ENCODE data around the gene ABCA2.

The ABCA2 gene, protein sequence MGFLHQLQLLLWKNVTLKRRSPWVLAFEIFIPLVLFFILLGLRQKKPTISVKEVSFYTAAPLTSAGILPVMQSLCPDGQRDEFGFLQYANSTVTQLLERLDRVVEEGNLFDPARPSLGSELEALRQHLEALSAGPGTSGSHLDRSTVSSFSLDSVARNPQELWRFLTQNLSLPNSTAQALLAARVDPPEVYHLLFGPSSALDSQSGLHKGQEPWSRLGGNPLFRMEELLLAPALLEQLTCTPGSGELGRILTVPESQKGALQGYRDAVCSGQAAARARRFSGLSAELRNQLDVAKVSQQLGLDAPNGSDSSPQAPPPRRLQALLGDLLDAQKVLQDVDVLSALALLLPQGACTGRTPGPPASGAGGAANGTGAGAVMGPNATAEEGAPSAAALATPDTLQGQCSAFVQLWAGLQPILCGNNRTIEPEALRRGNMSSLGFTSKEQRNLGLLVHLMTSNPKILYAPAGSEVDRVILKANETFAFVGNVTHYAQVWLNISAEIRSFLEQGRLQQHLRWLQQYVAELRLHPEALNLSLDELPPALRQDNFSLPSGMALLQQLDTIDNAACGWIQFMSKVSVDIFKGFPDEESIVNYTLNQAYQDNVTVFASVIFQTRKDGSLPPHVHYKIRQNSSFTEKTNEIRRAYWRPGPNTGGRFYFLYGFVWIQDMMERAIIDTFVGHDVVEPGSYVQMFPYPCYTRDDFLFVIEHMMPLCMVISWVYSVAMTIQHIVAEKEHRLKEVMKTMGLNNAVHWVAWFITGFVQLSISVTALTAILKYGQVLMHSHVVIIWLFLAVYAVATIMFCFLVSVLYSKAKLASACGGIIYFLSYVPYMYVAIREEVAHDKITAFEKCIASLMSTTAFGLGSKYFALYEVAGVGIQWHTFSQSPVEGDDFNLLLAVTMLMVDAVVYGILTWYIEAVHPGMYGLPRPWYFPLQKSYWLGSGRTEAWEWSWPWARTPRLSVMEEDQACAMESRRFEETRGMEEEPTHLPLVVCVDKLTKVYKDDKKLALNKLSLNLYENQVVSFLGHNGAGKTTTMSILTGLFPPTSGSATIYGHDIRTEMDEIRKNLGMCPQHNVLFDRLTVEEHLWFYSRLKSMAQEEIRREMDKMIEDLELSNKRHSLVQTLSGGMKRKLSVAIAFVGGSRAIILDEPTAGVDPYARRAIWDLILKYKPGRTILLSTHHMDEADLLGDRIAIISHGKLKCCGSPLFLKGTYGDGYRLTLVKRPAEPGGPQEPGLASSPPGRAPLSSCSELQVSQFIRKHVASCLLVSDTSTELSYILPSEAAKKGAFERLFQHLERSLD (N-terminal part only)

DNA sequence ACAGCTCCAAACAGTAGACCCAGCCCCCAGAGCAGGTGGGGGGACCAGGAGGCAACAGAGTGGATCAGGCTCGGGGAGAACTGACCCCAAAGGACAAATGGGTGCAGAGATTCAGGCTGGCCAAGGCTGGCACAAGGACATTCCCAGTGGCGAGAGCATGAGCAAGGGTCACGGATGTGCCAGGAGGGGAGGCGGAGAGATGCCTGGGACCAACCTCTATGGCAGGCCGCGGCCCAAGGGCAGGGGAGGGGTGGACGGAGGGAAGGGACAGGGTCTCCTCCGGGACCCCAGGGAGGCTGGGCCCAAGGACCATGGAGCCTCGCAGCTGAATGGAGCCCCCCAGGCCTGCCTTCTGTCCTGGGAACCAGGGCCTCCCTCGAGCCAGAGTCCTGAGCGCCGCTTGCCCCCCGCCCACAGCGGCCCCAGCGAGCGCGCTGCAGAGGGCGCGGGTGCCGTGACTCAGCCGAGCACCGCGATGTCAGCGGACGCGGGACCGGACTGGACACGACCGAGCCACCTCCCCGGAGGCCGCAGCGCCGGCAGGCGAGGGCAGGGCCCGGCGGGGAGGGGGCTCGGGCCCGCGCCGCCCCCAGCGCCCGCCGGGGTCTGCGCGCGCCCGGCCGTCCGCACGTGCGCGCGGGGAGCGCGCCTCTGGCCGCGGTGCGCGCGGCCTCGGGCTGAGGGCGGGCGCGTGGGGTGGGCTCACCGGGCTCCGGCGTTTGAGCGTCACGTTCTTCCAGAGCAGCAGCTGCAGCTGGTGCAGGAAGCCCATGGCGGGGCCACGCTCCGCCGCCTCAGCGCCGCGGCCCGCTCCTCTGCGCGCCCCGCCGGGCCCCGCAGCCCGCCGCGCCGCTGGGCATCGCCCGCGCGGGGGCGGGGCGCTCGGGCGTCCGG is at the start of gene ABCA2:
TSS of gene ABCA2 (minus strand) at position 869 of the 894 bp plus-strand sequence. CDS start at position 772, 97 bp downstream.
- no peak for ATAC-seq
- Mint-ChIP-seq H3K4me3 (peak within 1 kb of the TSS; percentile 83), H3K36me3 (no peaks in the 10 kb centered on the region), H3K27me3 (no peaks in the 10 kb centered on the region), H3K9me3 (no peaks in the 10 kb centered on the region), H3K4me1 (peaks cover 60% of the 10 kb centered on the region), H3K27ac (peak within 1 kb of the TSS; percentile 92)

DNA sequence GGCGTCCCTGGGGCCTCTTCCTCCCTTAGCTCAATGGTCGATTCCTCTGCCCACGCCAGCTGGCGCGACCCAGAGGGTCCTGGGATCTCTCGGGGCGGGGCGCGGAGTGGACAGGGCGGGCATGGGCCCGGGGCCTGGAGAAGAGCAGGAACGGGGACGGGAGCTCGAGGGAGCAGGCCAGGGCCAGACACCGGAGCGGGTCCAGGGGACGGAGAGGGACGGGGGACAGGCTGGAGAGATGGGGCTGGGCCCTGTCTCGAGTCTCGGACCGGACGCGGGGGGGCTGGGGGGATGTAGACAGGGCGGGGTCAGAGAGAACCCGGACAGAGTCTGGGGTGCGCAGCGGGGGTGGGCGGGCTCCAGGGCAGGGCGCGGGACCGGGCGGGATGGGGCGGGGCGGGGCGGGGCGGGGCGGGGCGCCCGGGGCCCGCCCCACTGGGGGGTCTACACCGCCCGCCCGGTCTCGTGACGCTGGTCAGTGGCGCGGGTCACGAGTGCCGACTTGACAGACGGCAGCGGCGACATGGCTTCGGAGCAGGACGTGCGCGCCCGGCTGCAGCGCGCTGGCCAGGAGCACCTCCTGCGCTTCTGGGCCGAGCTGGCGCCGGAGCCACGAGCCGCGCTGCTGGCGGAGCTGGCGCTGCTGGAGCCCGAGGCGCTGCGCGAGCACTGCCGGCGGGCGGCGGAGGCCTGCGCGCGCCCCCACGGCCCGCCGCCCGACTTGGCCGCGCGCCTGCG is 49.1 kb upstream of the ABCA2 start, which contains the start of gene UAP1L1:
TSS of gene UAP1L1 (plus strand) at position 508 of the 738 bp plus-strand sequence. CDS start at position 524, 16 bp downstream.
- ATAC-seq = peak; percentile 78
- Mint-ChIP-seq H3K9me3 (no peaks in the 10 kb centered on the region), H3K27ac (peak within 1 kb of the TSS; percentile 68), H3K4me3 (peak within 1 kb of the TSS; percentile 80), H3K36me3 (peaks cover 12% of the 10 kb centered on the region), H3K27me3 (no peaks in the 10 kb centered on the region), H3K4me1 (peaks cover 30% of the 10 kb centered on the region)

DNA sequence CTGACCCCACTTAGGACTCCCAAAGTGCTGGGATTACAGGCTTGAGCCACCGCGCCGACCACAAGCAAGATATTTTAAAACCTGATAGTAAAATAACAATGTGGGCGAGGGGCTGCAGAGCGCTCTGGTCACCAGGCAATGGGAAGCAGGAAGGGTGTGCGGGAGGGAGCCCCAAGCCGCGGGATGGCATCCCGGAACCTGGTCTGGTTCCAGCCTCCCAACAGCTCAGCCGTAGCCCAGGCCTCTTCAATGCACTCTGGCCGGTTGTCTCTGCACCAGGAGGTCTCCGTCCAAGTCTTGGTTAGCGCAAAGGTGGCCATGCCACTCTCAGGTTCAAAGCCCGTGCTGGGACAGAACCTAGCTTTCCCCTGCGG is 48.6 kb upstream of the ABCA2 start:
- no peaks in the 10 kb centered on the region for H3K27me3 Mint-ChIP-seq
- no peak for ATAC-seq
- peaks cover 30% of the 10 kb centered on the region for H3K4me1 Mint-ChIP-seq
- peak overlapping the region; percentile 71 for H3K4me3 Mint-ChIP-seq
- peak overlapping the region; percentile 54 for H3K27ac Mint-ChIP-seq
- H3K9me3 Mint-ChIP-seq = no peaks in the 10 kb centered on the region
- H3K36me3 Mint-ChIP-seq = peaks cover 8% of the 10 kb centered on the region

DNA sequence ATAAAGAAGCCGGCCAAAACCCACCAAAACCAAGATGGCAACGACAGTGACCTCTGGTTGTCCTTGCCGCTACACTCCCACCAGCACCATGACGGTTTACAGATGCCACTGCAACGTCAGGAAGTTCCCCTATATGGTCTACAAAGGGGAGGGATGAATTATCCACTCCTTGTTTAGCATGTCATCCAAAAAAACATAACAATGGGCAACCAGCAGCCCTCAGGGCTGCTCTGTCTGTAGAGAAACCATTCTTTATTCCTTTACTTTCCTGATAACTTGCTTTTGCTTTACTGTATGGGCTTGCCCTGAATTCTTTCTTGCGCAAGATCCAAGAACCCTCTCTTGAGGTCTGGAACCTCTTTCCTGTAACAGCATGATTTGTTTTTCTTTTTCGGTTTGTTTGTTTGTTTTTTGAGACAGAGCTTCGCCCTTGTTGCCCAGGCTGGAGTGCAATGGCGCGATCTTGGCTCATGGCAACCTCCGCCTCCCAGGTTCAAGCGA is 47.3 kb upstream of the ABCA2 start:
- Mint-ChIP-seq H3K4me3 (no peak overlapping the region), H3K27ac (peak overlapping the region; percentile 35), H3K27me3 (no peaks in the 10 kb centered on the region), H3K36me3 (peaks cover 5% of the 10 kb centered on the region), H3K4me1 (peaks cover 40% of the 10 kb centered on the region), H3K9me3 (no peaks in the 10 kb centered on the region)
- no peak for ATAC-seq

DNA sequence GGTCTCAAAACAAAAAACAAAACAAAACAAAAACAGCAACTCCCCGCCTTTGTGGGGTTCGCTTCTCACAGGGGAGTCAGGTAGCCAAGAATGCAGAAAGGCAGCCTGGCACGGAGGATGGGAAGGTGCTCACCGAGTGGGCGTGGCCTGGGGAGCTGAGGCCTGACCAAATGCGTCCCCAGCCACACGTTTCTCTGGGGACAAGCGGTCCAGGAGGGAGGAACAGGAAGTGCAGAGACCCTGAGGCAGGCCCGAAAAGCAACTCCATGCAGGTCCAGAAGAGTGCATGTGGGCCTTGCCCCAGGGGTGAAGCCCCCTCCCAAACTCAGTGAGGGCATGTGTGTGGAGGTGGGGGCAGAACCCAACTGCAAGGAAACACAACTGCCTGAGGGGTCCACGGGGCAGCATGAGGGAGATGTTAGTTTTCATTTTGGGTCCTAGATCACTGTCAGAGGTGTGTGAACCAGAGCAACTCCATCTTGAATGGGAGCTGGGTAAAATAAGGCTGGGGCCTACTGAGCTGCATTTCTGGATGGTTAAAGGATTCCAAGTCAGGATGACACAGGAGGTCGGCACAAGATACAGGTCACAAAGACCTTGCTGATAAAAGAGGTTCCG is 46.7 kb upstream of the ABCA2 start:
- no peaks in the 10 kb centered on the region for H3K9me3 Mint-ChIP-seq
- no peak for ATAC-seq
- peak overlapping the region; percentile 35 for H3K27ac Mint-ChIP-seq
- H3K4me3 Mint-ChIP-seq = peak overlapping the region; percentile 1
- H3K27me3 Mint-ChIP-seq = no peaks in the 10 kb centered on the region
- peaks cover 40% of the 10 kb centered on the region for H3K4me1 Mint-ChIP-seq
- peaks cover 2% of the 10 kb centered on the region for H3K36me3 Mint-ChIP-seq

DNA sequence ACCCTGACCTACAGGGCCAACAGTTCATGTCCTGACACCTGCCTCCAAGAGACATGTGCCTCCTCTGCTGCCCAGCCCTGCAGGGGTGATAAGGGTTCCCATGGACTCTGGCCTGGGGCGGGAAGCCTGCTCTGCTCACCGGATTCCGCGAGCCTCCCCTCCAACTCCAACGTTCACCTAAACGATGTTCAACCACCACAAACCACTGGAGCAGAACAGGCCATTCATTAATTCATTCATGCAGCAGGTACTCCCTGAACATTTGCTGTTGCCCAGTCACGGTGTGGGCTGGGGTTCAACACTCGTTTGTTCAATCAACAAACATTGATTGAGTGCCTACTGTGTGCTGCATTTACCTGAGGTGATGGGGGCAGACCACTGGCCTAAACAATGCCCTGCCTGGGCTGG is 46.0 kb upstream of the ABCA2 start:
- Mint-ChIP-seq H3K27me3 (no peaks in the 10 kb centered on the region), H3K27ac (no peak overlapping the region), H3K9me3 (no peaks in the 10 kb centered on the region), H3K36me3 (no peaks in the 10 kb centered on the region), H3K4me1 (peaks cover 40% of the 10 kb centered on the region), H3K4me3 (no peak overlapping the region)
- no peak for ATAC-seq

DNA sequence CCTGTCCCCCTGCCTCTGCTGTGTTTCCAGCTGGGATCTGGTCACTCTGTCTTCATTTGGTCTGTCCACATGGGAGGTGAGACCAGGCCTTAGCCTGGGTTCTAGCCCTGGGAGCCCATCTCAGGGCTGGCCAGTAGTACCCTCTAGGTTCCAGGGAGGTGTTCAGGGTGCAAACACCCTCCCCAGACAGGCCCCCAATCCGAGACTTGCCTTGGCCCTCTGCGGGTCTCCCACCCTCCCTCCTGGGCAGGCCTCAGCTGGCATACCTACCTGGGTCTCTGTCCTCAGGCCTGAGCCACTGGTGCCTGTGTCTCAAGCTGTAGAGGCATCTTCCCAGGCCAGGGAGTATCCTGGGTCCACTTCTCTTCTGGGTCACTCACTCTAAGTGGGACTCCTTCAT is 43.2 kb upstream of the ABCA2 start:
- no peaks in the 10 kb centered on the region for H3K36me3 Mint-ChIP-seq
- H3K4me3 Mint-ChIP-seq = peak overlapping the region; percentile 84
- H3K9me3 Mint-ChIP-seq = no peaks in the 10 kb centered on the region
- no peaks in the 10 kb centered on the region for H3K27me3 Mint-ChIP-seq
- H3K27ac Mint-ChIP-seq = peak overlapping the region; percentile 73
- peaks cover 35% of the 10 kb centered on the region for H3K4me1 Mint-ChIP-seq
- ATAC-seq = no peak

DNA sequence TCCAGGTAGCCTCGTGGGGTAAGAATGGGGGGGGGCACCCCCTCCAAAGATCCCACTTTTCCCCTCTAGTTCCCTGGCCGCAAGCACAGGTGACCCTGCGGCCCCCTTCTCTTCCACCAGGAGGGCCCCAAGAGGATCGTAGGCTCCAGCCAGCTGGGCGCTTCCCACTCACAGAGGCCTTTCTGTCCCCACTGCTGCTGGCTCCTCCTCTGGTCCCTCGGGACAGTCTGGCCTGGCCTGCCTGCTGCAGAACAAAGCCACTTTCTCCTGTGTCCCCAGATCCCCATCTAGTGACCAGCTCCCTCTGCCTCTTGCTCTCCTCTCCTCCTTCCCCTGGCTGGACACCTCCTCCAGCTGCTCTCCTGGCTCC is 42.9 kb upstream of the ABCA2 start:
- H3K36me3 Mint-ChIP-seq = no peaks in the 10 kb centered on the region
- H3K4me1 Mint-ChIP-seq = peaks cover 35% of the 10 kb centered on the region
- no peaks in the 10 kb centered on the region for H3K27me3 Mint-ChIP-seq
- peak overlapping the region; percentile 73 for H3K27ac Mint-ChIP-seq
- peak; percentile 4 for ATAC-seq
- peak overlapping the region; percentile 84 for H3K4me3 Mint-ChIP-seq
- no peaks in the 10 kb centered on the region for H3K9me3 Mint-ChIP-seq

DNA sequence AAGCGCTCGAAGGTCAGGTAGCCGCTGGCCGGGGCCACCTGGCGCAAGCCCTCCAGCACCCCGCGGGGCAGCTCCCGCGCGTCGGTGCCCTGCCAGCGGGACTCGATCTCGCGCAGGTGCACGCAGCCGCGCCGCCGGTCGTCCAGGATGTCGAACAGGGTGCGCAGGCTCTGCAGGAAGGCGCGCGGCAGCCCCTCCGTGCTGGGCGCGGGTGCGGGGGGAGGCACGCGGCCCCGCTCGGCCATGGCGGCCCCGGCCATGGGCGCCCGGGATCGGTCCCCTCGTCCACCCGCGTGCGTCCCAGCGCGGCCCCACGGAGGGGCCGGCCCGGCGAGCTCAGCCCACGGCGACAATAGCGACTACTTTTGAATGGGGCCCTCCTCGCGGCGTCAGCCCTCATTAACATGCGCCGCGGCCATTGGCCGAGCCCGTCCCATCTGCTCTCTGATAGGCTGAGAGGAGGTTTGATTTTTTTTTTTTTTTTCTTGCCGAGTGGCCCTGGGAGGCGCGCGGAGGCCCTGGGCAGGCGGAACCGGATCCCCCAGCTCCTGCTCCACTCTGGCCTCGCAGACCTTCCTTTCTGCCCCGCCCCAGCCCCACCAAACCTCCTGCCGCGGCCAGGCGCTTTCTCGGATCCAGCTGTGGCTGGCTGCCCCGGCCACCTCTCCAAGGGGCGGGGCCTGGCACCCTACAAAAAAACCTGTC is 42.3 kb upstream of the ABCA2 start, which contains the start of gene SAPCD2:
TSS of gene SAPCD2 (minus strand) at position 357 of the 705 bp plus-strand sequence. CDS start at position 260, 97 bp downstream.
- Mint-ChIP-seq H3K27ac (peak within 1 kb of the TSS; percentile 73), H3K4me3 (peak within 1 kb of the TSS; percentile 84), H3K4me1 (peaks cover 35% of the 10 kb centered on the region), H3K27me3 (no peaks in the 10 kb centered on the region), H3K36me3 (no peaks in the 10 kb centered on the region), H3K9me3 (no peaks in the 10 kb centered on the region)
- peak; percentile 95 for ATAC-seq

DNA sequence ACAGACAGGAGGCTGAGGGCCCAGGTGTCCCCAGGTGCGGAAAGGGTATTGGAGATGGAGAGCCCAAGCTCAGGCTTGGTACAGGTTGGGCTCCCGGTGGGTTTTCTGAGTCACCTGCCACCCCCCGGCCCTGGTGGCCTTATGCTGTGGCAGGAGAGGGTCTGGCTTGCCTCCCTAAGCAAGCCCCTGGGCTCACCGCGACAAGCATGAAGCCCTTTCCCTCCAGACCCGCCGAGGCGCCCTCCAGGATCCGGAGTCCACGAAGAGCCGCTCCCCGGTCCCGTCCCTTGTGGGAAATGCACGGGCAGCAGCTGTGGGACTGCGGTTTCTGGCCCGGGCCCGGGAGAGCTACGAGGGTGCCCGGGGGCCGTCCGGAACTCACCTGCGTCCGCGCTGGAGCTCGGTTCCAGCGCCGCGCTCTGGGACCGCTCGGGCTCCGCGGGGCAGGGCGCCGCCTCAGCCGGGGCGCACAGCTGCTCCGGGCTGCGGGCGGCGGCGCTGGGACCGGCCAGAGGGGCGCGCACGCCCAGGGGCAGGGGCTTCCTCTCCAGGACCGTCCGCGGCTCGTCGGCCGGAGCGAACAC is 41.6 kb upstream of the ABCA2 start:
- no peak overlapping the region for H3K27ac Mint-ChIP-seq
- H3K36me3 Mint-ChIP-seq = no peaks in the 10 kb centered on the region
- no peak for ATAC-seq
- peaks cover 30% of the 10 kb centered on the region for H3K4me1 Mint-ChIP-seq
- H3K9me3 Mint-ChIP-seq = no peaks in the 10 kb centered on the region
- H3K27me3 Mint-ChIP-seq = no peaks in the 10 kb centered on the region
- H3K4me3 Mint-ChIP-seq = peak overlapping the region; percentile 39

DNA sequence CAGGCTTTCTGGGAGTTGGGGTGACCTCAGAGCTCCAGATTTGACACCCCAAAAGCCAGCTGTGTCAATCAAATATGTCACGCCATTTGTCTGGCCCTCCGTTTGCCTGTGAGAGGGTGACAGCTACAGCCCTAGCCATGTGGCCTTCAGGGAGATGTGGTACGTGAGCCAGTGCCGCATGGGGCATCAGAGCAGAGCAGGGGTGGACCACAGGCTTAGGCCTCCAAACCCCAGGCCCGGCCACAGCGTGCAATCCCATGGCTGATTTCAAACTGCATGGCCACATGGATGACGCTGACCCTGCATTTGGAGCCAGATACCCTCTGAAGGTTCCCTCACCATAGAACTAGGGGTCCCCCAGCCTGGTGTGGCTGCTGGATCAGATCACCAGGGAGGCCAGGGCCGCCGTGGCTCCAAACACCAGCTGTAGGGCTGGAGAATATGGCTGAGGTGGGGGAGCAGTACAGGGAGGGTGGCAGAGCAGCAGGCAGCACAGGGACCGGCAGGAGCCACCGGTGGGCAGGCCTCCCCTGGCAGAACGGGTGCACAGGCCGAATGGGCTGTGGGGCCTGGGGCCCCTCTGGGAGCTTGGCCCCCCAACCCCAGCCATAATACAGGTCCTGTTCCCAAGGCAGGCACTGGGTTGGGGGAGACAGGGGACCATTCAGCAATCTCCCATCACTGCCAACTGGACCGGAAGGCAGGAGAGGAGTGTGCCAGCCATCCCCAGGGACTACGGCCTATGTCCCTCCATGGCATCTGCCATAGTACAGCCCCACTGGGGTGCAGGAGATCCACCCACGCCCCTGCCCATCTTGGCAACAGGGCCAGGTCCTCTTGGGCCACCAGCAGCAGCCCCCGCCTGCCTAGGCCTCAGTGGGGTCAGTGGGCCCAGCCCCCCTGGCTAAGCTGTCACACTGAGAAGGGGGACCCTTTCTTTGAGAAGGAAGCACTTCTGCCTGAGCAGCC is 40.8 kb upstream of the ABCA2 start:
- Mint-ChIP-seq H3K4me1 (peaks cover 31% of the 10 kb centered on the region), H3K27ac (no peak overlapping the region), H3K4me3 (peak overlapping the region; percentile 39), H3K27me3 (peaks cover 8% of the 10 kb centered on the region), H3K9me3 (no peaks in the 10 kb centered on the region), H3K36me3 (no peaks in the 10 kb centered on the region)
- no peak for ATAC-seq
